Left ventricle myocardium inferior (tissue), 1 donor: ENCODE measurements around the gene DLX5. TPM values are rescaled to one million over a fixed set of nuclear protein-coding genes. Genes with fewer than 3 reads are reported as not detected.

Source experiments
- DNase-seq: peaks from one replicate; pipeline ENCODE4 v3.0.0-alpha.2; 2020
- H3K27ac ChIP-seq: fragments of 200-600 bp; replicated peaks from 2 replicates; pipeline ENCODE4 v1.8.0; 2021
- H3K27me3 ChIP-seq: fragments of 200-600 bp; 2 replicates; pipeline ENCODE4 v1.8.0; 2021; ENCODE audit warnings: low read depth
- H3K36me3 ChIP-seq: fragments of 200-600 bp; 2 replicates; pipeline ENCODE4 v1.8.0; 2021
- H3K4me1 ChIP-seq: fragments of 200-600 bp; 2 replicates; pipeline ENCODE4 v1.8.0; 2021
- H3K4me3 ChIP-seq: fragments of 200-600 bp; 2 replicates; pipeline ENCODE4 v1.8.0; 2021; ENCODE audit warnings: mild to moderate bottlenecking, moderate library complexity
- H3K9me3 ChIP-seq: fragments of 200-600 bp; replicated peaks from 2 replicates; pipeline ENCODE4 v1.8.0; 2021
- intact Hi-C: fragments of 100-400 bp; cut with micrococcal nuclease; formaldehyde crosslinking; loops from one replicate; pipeline ENCODE4 v1.11.0; 2022
- total RNA-seq: library from RNA; stranded (reverse); fragmentation: NEBNext Ultra II Directional; extraction: Animal tissue kit (Norgen Biotek cat#: 25700); gene quantifications from one replicate; pipeline ENCODE4 v1.2.1, GENCODE V29; 2021
- TF ChIP-seq, protein P1 (sequence below): fragments of 200-600 bp; IDR thresholded peaks from 2 replicates; pipeline ENCODE4 v1.8.0; 2021; ENCODE audit warnings: antibody characterized with exemption, mild to moderate bottlenecking, borderline replicate concordance
- donor health status: DM: no; HTN: yes; CAD: no; lungs with severe emphysema.

DLX5 gene
- total RNA-seq, 1 donor from 2014 or later: not detected

DNA sequence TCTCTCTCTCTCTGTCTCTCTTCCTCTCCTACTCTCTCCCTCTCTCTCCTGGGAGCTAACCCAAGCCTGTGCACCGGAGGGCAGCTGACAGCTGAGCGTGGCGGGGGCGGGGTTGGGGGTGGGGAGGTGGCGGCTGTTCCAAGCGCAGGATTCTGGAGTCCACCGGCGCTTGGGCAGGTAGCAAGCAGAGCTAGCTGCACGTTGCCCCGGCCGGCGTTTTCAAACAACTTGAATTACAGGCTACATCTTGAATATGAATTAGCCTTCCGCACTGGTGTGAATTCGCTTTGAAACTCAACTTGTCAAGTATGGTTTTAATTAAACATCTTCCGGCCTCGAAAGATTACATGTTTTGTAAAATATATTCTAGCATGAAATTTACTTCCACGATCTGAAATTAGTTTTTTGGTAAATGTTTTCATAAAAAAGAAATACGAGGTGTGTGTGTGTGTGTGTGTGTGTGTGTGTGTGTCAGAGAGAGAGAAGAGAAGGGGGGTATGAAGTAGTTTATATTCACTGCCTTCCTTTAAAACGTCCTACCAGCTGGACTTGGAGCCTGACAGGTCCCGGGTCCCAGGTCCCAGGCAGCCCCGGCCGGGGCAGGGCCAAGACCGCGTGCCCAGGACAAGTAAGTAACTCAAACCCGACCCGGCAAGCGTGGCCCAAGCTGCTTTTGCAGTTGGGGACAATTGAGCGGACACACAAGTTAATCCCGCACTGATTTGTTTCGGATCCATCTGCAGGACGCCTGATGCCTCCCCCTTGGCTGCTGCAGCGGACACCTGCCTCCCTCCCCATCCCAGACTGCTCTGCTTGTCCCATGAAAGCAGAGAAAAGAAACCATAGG lies 28.3 kb downstream of the DLX5 start:
- intact Hi-C loops: no loop called here
- Histone ChIP-seq H3K9me3 (no peaks in the 10 kb centered on the region), H3K4me1 (peaks cover 23% of the 10 kb centered on the region), H3K27me3 (peaks cover 100% of the 10 kb centered on the region), H3K27ac (no peak overlapping the region), H3K36me3 (no peaks in the 10 kb centered on the region), H3K4me3 (no peak overlapping the region)
- TF ChIP-seq, protein P1, sequence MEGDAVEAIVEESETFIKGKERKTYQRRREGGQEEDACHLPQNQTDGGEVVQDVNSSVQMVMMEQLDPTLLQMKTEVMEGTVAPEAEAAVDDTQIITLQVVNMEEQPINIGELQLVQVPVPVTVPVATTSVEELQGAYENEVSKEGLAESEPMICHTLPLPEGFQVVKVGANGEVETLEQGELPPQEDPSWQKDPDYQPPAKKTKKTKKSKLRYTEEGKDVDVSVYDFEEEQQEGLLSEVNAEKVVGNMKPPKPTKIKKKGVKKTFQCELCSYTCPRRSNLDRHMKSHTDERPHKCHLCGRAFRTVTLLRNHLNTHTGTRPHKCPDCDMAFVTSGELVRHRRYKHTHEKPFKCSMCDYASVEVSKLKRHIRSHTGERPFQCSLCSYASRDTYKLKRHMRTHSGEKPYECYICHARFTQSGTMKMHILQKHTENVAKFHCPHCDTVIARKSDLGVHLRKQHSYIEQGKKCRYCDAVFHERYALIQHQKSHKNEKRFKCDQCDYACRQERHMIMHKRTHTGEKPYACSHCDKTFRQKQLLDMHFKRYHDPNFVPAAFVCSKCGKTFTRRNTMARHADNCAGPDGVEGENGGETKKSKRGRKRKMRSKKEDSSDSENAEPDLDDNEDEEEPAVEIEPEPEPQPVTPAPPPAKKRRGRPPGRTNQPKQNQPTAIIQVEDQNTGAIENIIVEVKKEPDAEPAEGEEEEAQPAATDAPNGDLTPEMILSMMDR: no peak
- DNase-seq: no peak

DNA sequence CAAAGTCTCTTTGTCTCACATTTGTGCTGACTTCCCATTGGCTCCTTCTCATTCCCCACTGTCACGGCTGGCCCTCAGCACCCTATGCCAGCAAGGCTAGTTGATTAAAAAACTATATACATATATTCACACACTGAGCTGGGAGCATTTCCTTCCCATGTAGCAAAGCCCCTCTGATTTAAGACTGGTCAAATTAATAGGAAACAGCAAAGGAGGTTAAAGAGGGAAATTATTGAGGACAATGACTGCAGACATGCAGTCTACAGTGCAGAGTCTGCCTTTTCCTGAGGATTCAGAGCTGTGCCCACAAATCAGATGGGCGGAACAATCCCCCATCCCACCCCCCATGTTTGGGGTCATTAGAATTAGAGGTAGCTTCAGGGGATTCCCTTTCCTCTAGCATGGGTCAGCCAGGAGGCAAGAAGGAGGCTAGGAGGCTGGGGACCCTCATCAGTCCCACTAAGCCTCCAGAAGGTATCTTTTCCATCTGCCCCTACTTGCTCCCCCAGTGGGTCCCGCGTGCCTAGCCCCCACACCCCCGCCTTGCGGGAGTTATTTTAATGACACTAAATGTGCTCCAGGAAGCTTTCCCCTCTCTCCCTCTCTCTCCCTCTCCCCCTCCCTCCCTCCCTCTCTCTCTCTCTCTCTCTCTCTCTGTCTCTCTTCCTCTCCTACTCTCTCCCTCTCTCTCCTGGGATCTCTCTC lies 29.1 kb downstream of the DLX5 start:
- intact Hi-C loops: no loop called here

DNA sequence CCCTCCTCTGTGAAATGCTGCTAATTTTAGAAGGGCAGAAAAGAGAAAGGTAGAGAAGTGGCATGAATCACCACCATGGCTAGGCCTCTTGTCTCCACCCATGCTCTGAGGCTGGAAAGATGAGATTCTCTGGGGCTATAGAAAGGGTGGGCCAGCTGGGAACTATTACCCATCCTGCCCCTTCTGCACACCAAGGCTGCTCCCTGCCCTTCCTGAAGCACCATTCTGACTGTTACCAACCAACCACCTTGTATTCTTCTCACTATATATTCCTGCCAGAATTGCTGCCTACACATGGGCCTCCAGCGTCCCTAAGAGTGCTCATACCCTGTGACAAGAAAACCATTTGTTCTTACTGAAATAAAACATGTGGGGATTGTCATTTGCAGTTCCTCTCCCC lies 30.7 kb downstream of the DLX5 start:
- peaks cover 23% of the 10 kb centered on the region for H3K4me1 ChIP-seq
- TF ChIP-seq, protein P1: no peak
- no peaks in the 10 kb centered on the region for H3K9me3 ChIP-seq
- no peaks in the 10 kb centered on the region for H3K36me3 ChIP-seq
- no peak for DNase-seq
- peaks cover 100% of the 10 kb centered on the region for H3K27me3 ChIP-seq
- no peak overlapping the region for H3K27ac ChIP-seq
- H3K4me3 ChIP-seq: no peak overlapping the region
- intact Hi-C loops: no loop called here

More for the DNA sequence above, 29.1 kb downstream of the DLX5 start:
- Histone ChIP-seq H3K4me3 (no peak overlapping the region), H3K27ac (no peak overlapping the region), H3K36me3 (no peaks in the 10 kb centered on the region), H3K27me3 (peaks cover 100% of the 10 kb centered on the region), H3K4me1 (peaks cover 23% of the 10 kb centered on the region), H3K9me3 (no peaks in the 10 kb centered on the region)
- DNase-seq: no peak
- TF ChIP-seq, protein P1: no peak

DNA sequence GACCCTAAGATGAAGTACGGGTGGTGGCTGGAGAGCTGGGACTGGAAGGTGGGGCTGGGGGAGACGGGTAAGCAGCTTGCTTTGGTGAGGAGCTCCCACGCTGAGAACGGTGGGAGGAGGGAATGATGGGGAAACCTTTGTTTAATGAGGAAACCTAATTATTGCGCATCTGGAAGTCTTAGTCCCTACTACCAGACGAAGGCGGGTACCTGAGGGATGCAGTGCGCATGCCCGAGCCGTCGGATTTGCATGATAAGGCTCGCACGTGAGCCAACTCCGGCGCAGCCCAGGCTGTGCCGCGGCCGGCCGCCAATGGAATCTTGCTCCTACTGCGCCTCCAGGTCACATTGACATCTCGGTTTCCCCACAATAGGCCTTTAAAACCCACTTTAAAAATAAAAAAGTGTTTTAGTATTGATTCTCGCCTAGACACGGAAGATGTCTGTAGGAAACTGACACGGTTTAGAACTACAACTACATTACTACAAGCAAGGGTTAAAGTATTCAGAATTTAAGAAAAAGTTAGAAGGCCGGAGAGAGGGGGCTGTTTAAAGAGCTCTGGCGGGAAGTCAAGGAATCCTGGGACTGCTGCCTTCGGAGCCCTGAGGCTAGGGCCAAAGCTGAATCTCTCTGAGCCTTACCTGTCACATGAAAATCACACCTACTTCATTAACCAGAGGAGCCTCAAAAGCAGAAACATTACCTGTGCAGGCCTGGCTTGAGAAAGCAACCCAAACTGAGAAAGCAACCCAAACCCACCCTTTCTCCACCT lies 31.4 kb downstream of the DLX5 start:
- intact Hi-C loops: no loop called here
- DNase-seq: no peak
- Histone ChIP-seq H3K9me3 (no peaks in the 10 kb centered on the region), H3K27ac (no peak overlapping the region), H3K4me1 (peaks cover 23% of the 10 kb centered on the region), H3K4me3 (no peak overlapping the region), H3K36me3 (no peaks in the 10 kb centered on the region), H3K27me3 (peaks cover 100% of the 10 kb centered on the region)
- TF ChIP-seq, protein P1: no peak
